ENCODE results near the gene PDS5B.

DNA sequence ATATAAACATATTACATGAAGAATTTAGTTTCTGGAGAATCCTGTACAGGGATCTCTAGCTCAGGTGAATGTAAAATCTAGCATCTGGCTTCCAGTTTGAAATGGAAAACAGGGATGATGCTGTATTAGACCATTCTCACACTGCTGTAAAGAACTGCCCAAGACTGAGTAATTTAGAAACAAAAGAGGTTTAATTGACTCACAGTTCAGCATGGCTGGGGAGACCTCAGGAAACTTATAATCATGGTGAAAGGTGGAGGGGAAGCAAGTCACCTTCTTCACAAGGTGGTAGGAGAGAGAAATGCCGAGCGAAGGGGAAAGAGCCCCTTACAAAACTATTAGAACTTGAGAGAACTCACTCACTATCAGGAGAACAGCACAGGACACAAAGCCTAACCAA is 30.6 kb upstream of the PDS5B start:
- TF ChIP-seq, protein P1, sequence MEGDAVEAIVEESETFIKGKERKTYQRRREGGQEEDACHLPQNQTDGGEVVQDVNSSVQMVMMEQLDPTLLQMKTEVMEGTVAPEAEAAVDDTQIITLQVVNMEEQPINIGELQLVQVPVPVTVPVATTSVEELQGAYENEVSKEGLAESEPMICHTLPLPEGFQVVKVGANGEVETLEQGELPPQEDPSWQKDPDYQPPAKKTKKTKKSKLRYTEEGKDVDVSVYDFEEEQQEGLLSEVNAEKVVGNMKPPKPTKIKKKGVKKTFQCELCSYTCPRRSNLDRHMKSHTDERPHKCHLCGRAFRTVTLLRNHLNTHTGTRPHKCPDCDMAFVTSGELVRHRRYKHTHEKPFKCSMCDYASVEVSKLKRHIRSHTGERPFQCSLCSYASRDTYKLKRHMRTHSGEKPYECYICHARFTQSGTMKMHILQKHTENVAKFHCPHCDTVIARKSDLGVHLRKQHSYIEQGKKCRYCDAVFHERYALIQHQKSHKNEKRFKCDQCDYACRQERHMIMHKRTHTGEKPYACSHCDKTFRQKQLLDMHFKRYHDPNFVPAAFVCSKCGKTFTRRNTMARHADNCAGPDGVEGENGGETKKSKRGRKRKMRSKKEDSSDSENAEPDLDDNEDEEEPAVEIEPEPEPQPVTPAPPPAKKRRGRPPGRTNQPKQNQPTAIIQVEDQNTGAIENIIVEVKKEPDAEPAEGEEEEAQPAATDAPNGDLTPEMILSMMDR (IDR thresholded peaks at IDR 0.05), result no peak
- TF ChIP-seq POLR2A (IDR thresholded peaks at IDR 0.05), result no peak

All from tibial nerve (tissue), 3 donors.